ENCODE data around the gene KCNA1. TPM values are rescaled to one million over a fixed set of nuclear protein-coding genes. Genes with fewer than 3 reads are reported as not detected.

Gene KCNA1
- total RNA-seq, 1 donor from 2014 or later: 0.02 TPM

DNA sequence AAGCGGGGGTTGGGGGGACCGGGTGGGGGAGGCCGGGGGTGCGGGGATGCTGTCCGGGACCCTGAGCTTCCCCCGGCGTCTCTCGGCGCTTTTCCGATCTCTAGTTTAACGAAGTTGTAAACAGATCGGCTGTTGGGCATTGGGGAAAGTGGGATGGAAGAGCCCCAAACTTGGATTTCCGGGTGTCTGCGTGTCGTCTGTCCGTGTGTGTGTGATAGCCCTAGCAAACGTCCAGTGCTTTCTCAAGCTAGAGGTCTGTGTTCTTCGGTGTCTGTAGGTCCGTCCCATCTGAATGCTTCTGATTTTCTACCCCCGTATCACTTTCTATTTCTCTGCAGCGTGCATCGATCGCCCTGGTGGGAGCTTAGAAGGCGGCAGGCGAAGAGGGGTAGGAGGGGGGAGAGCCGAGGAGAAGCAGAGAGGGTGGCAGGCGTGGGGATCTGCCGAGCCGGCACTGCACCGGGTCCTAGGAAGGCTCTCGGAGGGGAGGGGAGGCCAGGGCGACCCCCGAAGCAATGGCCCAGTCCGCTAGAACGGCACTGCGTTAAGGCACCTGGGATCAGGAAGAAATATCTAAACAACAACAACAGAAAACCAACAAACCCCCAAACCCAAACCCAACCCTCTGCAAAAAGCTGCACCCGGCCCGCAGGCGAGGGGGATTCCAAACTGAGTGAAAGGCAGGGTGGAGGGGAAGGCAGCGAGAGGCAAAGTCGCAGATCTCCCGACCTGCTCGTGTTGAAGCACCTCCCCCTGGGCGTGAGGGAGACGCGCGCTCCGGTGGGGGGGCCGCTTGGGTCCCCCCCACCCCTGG is 1.0 kb downstream of the KCNA1 start:
- intact Hi-C loops (cut with micrococcal nuclease): loop anchor here (1.0 kb wide), 1 partner anchor 55 kb away; no protein-coding TSS in a partner anchor

GRCh38 chr12:4911316-4911994 is 1.8 kb downstream of the KCNA1 start:
- intact Hi-C loops (cut with micrococcal nuclease): no loop called here

DNA sequence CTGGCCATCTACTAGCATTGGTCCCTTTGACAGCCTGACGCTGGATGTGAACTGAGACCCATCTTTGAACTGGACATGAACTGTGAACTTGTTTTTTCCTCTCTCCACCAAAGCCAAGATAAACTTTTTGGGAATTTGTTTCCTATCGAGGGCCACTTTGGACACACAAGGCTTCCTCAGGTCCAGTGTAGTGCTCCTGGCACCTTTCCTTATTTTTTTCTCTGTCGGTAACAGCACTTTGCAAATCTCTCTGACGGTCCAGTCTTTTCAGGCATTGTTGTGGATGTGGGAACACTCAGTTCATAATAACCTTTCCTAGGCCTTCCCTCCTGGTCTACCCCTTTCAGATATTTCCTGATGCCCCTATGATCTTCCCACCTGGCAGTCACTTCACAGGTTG is 5.0 kb downstream of the KCNA1 start:
- intact Hi-C loops (cut with micrococcal nuclease): no loop called here

DNA sequence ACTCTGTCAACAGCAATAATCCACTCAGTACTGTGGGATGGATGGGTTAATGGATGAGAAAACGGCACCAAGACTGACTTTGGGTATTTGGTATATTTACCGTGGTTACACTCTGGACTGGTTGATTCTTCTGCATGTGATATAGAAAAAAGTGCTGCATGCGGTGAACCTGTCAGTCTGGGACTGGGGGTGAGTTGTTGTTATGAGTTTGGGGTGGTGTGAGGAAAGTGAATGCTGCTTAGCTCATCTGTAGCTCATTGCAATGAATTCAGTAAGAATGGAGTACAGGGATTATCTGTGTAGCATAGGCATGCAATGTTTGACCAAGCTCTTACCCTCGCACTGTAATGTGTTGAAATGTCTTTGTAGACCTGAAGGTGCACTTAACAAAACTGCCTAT is 6.0 kb downstream of the KCNA1 start:
- intact Hi-C loops (cut with micrococcal nuclease): no loop called here

DNA sequence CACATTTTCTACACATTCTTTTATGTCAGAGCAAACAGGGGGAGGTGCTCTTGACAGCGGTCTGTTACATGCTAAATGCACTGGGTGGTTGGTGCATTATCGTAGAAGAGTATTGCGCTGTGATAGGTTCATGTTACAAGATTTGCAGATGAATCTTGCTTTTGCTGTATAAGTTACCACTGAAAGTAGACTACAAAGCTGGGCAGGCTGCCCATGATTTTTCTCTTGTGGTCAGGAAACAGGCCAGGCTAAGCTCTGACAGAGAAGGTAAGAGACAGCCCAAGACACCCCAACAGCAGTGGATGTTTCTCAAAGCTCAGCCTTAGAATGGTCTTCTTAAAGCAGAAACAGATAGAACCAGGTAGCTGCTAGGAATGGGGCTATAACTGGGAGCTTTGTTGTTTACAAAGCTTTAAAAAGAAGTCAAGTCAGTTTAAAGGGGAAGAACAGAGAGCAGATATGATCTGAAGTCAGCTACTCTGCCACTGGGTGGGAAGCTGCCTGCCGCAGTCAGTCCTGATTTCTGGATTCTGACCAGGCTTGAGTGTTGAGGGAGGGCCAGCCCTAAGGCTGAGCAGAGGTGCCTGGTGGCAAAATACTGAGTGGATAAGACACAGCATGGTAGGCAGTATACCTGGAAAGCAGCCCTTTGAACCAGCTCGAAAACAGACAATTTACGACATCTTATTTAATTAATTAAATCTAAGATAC is 9.4 kb downstream of the KCNA1 start:
- intact Hi-C loops (cut with micrococcal nuclease): no loop called here

GRCh38 chr12:4932576-4932975 is 22.9 kb downstream of the KCNA1 start:
- intact Hi-C loops (cut with micrococcal nuclease): no loop called here

GRCh38 chr12:4933411-4933810 is 23.7 kb downstream of the KCNA1 start:
- intact Hi-C loops (cut with micrococcal nuclease): no loop called here

GRCh38 chr12:4934407-4935035 is 24.8 kb downstream of the KCNA1 start:
- intact Hi-C loops (cut with micrococcal nuclease): no loop called here

DNA sequence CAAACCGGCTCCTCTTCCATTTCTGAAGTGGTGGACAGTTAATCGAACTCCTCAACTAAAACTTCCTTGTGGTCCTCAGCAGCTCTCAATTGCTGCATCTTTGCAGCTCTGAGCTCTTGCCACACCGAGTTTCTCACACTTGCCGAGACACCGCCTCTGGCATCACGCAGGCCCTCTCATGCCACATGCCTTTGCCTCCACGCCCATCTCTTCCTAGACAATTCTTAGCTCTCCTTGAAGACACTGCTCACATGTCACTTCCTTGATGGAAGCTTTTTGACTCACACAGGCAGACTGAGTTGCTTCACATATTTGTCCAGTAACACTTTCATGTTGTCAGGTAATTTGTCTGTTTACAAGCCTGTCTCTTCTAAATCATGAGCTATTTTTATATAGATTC is 29.2 kb downstream of the KCNA1 start:
- intact Hi-C loops (cut with micrococcal nuclease): no loop called here

DNA sequence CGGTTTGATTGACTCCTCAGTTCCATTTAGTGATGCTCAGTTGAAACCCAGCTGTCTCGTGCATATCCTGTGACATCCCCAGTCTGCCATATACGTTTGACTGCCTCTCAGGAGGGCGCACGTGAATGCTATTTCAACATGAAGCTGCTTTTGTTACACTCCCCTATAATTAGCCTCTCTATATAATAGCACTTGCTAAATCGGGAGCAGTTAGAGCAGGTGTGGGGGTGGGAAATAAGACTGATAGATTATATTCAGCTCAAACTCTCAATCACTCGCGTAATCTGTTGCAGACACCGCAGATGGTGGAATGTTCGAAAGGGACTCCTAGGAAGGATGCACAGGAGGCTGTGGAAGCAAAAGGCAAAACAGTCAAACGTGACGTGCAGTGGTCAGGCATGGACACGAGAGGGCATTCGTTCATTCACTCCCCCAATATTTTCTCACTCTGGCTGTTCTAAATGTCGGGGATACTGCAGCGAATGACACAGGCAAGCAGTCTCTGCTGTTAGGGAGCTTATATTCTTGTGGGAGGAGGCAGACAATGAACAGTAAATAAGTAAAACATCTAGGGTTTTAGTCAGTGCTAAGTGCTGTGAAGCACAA is 29.8 kb downstream of the KCNA1 start:
- intact Hi-C loops (cut with micrococcal nuclease): no loop called here

DNA sequence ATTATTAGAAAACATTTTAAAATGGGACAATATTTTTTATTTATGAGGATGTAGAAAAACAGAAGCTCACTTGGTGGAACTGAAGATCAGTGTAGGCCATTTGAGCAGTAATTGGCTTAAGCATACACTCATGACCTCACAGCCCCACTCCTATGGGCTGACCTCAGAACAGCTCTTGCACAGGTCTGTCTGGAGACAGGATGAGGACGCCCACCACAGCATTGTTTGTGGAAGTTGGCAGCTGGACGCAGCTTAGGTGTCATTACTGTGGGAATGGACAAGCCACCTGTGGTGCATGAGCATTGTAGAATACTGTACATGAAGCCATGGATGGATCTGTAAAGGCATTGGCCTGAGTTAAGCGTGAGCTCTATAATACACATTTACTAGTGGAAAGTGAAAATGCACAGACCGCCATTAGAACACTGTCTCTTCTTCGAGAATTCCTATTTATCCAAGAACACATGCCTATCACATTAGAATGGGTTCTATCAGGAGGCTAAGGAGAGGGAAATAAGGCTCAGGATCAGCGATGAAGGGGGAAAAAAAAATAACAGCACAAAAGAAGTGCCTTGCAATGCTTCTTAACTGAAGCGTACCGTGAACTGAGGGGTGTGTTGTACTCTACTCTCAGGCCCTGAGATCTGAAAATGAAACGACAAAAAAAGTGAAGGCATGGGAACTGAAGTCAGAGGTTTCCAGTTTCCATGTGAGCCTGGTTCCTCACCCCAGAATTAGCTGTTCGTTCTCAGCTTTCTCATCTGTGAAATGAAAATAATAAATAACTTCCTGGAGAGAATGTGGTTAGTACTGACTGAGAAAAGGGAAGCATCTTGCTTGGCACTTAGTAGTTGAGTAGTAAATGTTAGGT is 33.6 kb downstream of the KCNA1 start:
- intact Hi-C loops (cut with micrococcal nuclease): no loop called here

DNA sequence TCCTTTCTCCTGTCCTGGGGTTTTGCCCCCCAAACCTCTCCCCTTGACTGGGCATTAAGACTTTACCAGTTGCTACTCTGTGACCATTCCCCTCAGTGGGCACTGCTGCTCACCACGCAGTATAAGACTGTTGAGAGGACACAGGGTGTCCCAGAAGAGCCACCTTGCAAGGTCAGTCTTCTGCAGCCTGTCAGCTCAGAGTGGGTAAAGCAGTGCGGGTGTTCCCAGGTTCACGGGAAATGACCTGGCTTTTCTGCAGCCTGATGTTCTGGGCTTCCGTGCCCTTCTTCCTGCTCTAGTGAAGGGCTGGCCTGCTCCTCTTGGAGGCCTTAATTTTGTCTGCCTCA is 34.2 kb downstream of the KCNA1 start:
- intact Hi-C loops (cut with micrococcal nuclease): no loop called here

DNA sequence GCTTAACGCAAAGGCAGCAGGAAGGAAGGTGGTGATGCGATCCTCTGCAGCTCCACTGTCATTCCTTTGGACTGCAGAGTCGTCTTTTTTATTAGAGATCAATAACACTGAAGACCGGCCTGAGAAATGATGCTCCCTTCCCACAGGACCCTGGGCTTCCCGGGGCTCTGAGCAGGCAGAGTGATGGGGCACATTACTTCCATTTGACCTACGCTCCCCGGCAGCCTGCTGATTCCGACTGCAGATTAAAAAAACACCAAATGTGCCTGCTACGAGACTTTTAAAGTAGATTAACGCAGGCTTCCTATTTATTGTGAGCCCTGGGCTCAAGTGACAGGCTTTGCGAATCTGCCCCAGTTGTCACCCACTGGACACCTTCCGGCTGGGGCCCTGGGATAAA is 37.5 kb downstream of the KCNA1 start:
- intact Hi-C loops (cut with micrococcal nuclease): no loop called here

GRCh38 chr12:4951083-4951482 is 41.4 kb downstream of the KCNA1 start:
- intact Hi-C loops (cut with micrococcal nuclease): no loop called here

- intact Hi-C loops (cut with micrococcal nuclease): no loop called here
Observed at GRCh38 chr12:4951601-4952000, 41.9 kb downstream of the KCNA1 start.

GRCh38 chr12:4954621-4955354 is 45.1 kb downstream of the KCNA1 start:
- intact Hi-C loops (cut with micrococcal nuclease): no loop called here

- intact Hi-C loops (cut with micrococcal nuclease): no loop called here
Observed at GRCh38 chr12:4956054-4956453, 46.3 kb downstream of the KCNA1 start.

DNA sequence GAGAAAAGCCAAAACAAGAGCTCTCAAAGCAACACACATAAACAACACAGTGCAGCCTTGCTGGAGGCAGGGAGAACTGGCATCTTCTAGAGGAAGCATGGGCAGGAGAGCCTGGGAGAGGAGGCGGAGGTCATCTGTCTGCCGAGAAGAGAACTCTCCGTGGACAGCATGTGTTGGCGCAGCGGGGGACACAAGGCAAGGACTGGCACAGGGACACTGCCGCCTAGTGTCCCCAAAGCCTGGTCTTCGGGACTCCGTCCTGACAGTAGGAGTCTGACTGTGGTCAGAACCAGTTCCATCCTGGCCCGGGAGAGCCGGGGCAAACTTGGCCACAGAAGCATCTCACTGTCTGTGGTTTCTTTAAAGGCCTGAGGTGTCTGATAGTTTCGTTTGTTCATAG is 47.3 kb downstream of the KCNA1 start:
- intact Hi-C loops (cut with micrococcal nuclease): no loop called here

- intact Hi-C loops (cut with micrococcal nuclease): no loop called here
Observed at GRCh38 chr12:4957761-4958160, 48.1 kb downstream of the KCNA1 start.

Data from T-helper 1 cell treated with Interleukin-12 subunit alpha and Interleukin-12 subunit beta and Interleukin-4 antibody, amounts not matched to agents 30 ng/mL and 1 ng/mL, for 36 hours (primary cell).